ENCODE measurements around the gene PRPH2.
"Not testable (repeated sequence)": the region's sequence is repeated elsewhere in the genome, so short reads cannot be mapped to it uniquely, and the experiment has no call there.

- not testable (repeated sequence) for TF ChIP-seq FOXP4 (CRISPR knock-in tag; IDR thresholded peaks at IDR 0.05); CTCF (IDR thresholded peaks at IDR 0.05); USF2 (CRISPR knock-in tag; IDR thresholded peaks at IDR 0.05)
These were observed 11.6 kb upstream of the PRPH2 start for GRCh38 chr6:42733867-42734481.
